HG03159 (cell line): Measurements from ENCODE around the gene SESN2.

Experiments
- ATAC-seq: cut with Tn5 transposase; IDR thresholded peaks from one replicate; pipeline ENCODE4 v1.9.1; 2021; ENCODE audit warnings: mild to moderate bottlenecking, moderate library complexity; ENCODE audit not compliant: unreplicated experiment

The SESN2 gene

DNA sequence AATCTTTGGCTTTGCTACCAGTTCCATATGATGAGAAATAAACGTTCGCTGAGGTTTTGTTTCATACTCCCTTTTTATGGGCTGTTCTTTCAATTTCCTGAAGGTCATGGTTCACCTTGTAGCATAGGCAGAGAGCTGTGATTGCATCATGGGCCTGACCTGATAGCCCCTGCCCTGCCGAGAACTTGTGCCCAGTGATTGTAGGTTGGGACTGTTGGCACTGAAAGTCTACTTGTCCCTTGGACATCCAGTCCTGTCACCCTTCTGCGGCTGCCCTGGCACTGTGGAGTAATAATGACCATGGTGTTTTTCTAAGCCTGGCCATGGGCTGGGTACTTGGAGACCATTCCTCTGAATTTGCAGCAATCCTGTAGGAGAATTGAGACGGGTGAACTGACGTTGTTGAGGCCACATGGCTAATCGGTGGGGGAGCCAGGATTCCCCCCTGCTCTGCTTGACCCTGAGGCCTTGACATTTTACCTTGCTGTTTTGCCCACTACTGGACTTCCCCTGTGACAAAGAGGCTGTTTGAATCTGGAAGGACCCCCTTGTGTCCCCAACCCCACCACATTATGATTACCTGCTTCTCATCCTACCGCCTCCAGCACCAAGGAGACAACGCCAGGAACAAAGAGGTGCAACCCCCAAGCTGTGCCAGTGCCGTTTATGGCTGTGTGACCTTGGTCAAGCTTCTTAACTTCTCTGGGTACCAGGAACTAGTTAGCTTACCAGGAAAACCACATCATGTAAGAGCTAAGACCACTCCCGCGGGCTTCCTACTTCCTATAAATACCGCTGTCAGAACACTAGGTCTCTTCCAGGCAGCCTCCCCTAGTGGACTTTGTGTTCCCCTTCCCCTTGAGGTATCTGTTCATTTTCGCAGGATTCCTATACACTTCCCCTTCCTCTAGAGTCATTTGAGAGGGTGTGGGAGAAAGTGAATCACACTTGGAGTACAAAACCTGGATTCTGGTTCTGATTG is 23.4 kb downstream of the SESN2 start:
- no peak for ATAC-seq

DNA sequence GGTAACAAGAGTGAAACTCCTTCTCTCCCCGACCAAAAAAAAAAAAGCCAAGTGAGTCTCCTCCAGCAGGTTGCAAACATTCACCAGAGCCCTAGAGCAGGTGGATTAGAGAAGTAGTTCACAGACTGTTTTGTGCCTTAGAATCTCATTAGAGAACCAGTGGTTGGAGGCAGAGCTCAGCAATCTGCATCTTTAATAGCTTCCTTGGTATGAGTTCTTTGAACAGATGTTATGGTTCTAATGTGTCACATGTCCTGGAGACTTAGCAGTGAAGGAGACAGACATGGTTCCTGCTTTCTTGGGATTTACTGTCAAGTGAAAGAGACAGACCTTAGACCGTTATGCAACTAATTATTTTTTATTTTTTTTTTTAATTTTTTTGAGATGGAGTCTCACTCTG is 26.8 kb downstream of the SESN2 start:
- no peak for ATAC-seq

DNA sequence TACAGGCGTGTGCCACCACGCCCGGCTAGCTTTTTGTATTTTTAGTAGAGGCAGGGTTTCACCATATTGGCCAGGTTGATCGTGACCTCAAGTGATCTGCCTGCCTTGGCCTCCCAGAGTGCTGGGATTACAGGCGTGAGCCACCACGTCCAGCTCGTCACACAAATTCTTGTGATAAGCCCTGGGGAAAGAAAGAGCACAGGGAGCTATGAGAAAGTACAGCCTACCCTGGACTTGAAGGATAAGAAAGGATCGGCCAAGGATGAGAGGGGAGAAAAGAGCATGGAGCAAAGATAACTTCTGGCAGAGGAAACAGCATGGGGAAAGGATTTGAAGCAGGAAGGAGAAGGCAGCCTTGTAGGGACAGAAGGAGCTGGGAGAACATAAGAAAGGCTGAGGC is 29.2 kb downstream of the SESN2 start:
- ATAC-seq = no peak

GRCh38 chr1:28290851-28291250 is 31.5 kb downstream of the SESN2 start:
- ATAC-seq = no peak

DNA sequence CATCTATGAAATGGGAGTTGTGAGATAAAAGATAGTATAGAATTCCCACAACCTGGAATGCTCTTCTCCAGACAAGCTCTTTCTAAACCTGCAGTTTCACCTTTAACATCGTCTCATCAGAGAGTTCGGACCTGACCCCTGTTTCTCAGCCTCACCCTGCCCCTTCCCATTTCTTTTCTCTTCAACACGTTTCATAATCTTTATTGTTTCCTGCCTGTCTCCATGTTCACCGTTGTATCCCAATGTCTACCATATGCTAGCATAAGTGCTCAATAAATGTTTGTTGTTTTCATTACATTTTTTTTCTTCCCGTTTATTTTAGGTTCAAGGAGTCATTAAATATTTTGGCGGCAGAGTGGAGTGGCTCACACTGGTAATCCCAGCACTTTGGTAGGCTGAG is 32.4 kb downstream of the SESN2 start:
- no peak for ATAC-seq

GRCh38 chr1:28295936-28296335 is 36.6 kb downstream of the SESN2 start:
- ATAC-seq = no peak

- ATAC-seq = no peak
Measured at GRCh38 chr1:28296401-28297261, 37.3 kb downstream of the SESN2 start.

DNA sequence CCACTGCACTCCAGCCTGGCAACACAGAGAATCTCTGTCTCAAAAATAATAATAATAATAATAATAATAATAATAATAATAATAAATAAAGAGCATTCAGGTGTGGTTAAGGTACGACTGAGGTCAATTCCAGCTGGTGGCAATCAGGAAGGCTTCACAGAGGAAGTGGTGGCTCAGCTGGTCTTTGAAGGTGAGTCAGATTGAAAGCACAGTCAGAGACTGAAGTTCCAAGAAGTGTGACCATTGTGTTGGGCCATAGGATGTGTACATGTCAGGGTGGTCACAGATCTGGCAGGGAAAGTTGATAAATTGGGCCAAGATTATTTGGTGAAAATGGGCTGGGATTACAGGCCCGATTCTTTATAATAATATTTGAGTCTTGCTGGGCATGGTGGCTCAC is 38.5 kb downstream of the SESN2 start:
- ATAC-seq = no peak

- no peak for ATAC-seq
Measured at GRCh38 chr1:28298438-28298837, 39.1 kb downstream of the SESN2 start.

GRCh38 chr1:28301368-28302174 is 42.3 kb downstream of the SESN2 start:
- ATAC-seq = no peak

DNA sequence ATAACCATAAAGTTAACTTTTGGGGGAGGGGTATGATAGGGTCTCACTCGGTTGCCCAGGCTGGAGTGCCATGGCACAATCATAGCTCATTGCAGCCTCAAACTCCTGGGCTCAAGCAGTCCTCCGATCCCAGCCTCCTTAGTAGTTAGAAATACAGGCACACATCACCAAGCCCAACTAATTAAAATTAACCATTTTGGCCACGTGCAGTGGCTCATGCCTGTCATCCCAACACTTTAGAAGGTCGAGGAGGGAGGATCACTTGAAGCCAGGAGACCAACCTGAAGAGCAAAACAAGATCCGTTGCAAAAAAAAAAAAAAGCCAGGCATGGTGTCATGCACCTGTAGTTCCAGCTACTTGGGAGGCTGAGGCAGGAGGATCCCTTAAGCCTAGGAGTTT is 42.9 kb downstream of the SESN2 start:
- ATAC-seq = no peak

GRCh38 chr1:28306301-28306949 is 47.1 kb downstream of the SESN2 start:
- no peak for ATAC-seq

DNA sequence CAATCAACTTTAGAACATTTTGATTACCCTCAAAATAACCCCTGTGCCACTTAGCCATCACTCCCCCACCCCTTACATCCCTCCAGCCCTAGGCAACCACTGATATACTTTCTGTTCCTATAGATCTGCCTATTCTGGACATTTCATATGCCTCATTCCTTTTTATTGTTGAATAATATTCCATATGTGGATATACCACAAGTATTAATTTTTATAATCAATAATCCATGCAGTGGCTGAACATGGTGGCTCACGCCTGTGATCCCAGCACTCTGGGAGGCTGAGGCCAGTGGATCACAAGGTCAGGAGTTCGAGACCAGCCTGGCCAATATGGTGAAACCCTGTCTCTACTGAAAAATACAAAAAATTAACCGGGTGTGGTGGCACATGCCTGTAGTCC is 49.4 kb downstream of the SESN2 start:
- no peak for ATAC-seq

DNA sequence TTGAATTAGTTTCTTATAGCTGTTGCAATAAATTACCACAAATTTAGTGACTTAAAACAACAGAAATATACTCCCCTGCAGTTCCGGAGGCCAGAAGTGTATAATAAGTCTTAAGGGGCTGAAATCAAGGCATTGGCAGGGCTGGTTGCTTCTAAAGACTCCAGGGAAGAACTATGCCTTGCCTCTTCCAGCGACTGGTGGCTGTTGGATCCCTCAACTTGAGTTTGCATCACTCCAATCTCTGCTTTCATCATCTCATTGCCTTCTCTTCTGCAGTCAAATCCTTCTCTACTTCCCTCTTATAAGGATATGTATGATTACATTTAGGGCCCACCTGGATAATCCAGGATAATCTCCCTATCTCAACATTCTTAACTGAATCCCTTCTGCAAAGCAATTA is 50.4 kb downstream of the SESN2 start:
- ATAC-seq = no peak

- ATAC-seq = no peak
Measured at GRCh38 chr1:28313702-28314546, 54.6 kb downstream of the SESN2 start.

DNA sequence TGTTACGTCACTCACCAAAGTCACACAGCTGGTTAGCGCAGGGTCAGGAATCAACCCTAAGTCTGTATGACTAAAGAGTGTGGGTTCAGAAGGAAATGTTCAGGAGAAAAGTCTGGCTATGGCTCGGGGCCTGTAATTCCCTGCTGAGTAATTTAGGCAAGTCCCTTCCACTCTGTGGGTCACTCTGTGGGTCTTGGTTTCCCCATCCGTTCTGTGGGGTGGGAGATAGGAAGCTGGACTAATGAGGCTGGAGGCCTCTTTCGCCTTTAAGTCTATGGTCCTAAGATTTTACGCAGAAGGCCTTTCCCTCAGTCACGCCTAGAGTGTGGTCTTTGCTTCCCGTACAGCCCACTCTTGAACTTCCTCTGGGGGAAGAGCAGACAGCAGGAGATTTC is 55.2 kb downstream of the SESN2 start:
- ATAC-seq = no peak

DNA sequence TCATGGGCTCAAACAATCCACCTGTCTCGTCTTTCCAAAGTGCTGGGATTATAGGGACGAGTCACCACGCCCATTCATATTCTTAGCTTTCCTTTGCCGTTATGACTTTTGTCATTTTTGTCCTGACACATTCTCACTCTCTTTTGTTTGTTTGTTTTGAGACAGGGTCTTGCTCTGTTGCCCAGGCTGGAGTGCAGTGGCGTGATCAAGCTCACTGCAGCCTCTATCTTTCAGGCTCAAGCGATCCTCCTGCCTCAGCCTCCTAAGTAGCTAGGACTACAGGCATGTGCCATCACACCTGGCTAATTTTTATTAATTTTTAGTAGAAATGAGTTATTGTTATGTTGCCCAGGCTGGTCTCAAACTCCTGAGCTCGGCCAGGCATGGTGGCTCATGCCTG is 57.7 kb downstream of the SESN2 start:
- no peak for ATAC-seq

GRCh38 chr1:28322194-28322593 is 62.9 kb downstream of the SESN2 start:
- ATAC-seq = peak; percentile 58

GRCh38 chr1:28323720-28324119 is 64.4 kb downstream of the SESN2 start:
- ATAC-seq = no peak

GRCh38 chr1:28326515-28326914 is 67.2 kb downstream of the SESN2 start:
- ATAC-seq = no peak
